H1 (cell line): ENCODE results near the gene NT5C1A. TPM values are rescaled to one million over a fixed set of nuclear protein-coding genes. Genes with fewer than 3 reads are reported as not detected.

Source experiments
- CTCF ChIA-PET: fragments of 300-600 bp; sonication (Branson Sonifier 250); formaldehyde crosslinking; loops from one replicate; lab custom pipeline; 2021; ENCODE audit not compliant: partially characterized antibody; lab: Charles Lee
- POLR2A ChIA-PET: fragments of 300-600 bp; sonication (Branson Sonifier 250); formaldehyde crosslinking; loops from one replicate; lab custom pipeline; 2021; ENCODE audit warnings: inconsistent platforms; ENCODE audit not compliant: partially characterized antibody; lab: Charles Lee
- DNase-seq, 2 experiments: peaks; one replicate each; pipeline versions ENCODE4 v3.0.0 to v3.0.0-alpha.2; 2010 to 2022; ENCODE audit warnings: low spot score in 2 of 2, low read depth in 1 of 2, mixed read lengths in 1 of 2
- FAIRE-seq: peaks from 2 replicates; lab custom pipeline; 2011; peaks lifted over from hg19 to GRCh38; lab: Jason Lieb, UNC
- H2AFZ ChIP-seq: 2 replicates; pipeline ENCODE4 v1.8.1; 2012; ENCODE audit warnings: low read length, inconsistent platforms
- H2AK5ac ChIP-seq: 2 replicates; pipeline ENCODE4 v1.6.1; 2013; ENCODE audit warnings: low read depth, low read length
- H2BK120ac ChIP-seq: replicated peaks from 2 replicates; pipeline ENCODE3; 2013; ENCODE audit warnings: low read depth, low read length, inconsistent platforms
- H2BK12ac ChIP-seq: 2 replicates; pipeline ENCODE4 v1.6.1; 2013; ENCODE audit warnings: low read depth, low read length
- H2BK15ac ChIP-seq: 2 replicates; pipeline ENCODE4 v1.6.1; 2013; ENCODE audit warnings: low read length
- H2BK20ac ChIP-seq: 2 replicates; pipeline ENCODE4 v1.6.1; 2013; ENCODE audit warnings: low read length
- H2BK5ac ChIP-seq: 2 replicates; pipeline ENCODE4 v1.6.1; 2013; ENCODE audit warnings: low read depth, low read length
- H3K14ac ChIP-seq: 2 replicates; pipeline ENCODE4 v1.6.1; 2013; ENCODE audit warnings: inconsistent platforms; ENCODE audit not compliant: insufficient read length
- H3K18ac ChIP-seq: 2 replicates; pipeline ENCODE4 v1.6.1; 2013; ENCODE audit warnings: low read length; ENCODE audit errors: extremely low read depth
- H3K23ac ChIP-seq: 2 replicates; pipeline ENCODE4 v1.6.1; 2013; ENCODE audit warnings: inconsistent platforms; ENCODE audit not compliant: insufficient read length
- H3K23me2 ChIP-seq: 2 replicates; pipeline ENCODE4 v1.6.1; 2013; ENCODE audit warnings: low read depth, low read length
- H3K27ac ChIP-seq: 2 replicates; pipeline ENCODE4 v1.6.1; 2011; ENCODE audit warnings: low read depth, low read length, inconsistent platforms
- H3K27me3 ChIP-seq, 4 experiments: replicated peaks in 1 of 4; 1 replicate in 1 of 4; 2 replicates in 3 of 4; pipeline versions ENCODE4 v1.6.1 to v1.8.1; 2011 to 2013; ENCODE audit warnings: low read length in 3 of 4, mild to moderate bottlenecking in 3 of 4, inconsistent platforms in 2 of 4, mixed read lengths in 2 of 4, moderate library complexity in 1 of 4; ENCODE audit not compliant: control insufficient read depth in 3 of 4, insufficient read depth in 3 of 4; ENCODE audit errors: extremely low read depth in 1 of 4
- H3K36me3 ChIP-seq, 4 experiments: 2 replicates each; pipeline versions ENCODE4 v1.6.1 to v1.8.1; 2011 to 2013; ENCODE audit warnings: mild to moderate bottlenecking in 4 of 4, low read length in 3 of 4, moderate library complexity in 2 of 4, control low read depth in 1 of 4, inconsistent platforms in 1 of 4; ENCODE audit not compliant: insufficient read depth in 4 of 4, control insufficient read depth in 2 of 4
- H3K4ac ChIP-seq: replicated peaks from 2 replicates; pipeline ENCODE3; 2013; ENCODE audit warnings: low read length, low read depth, mixed read lengths, inconsistent platforms; ENCODE audit not compliant: insufficient read length
- H3K4me1 ChIP-seq, 4 experiments: replicated peaks in 1 of 4; 1 replicate in 1 of 4; 2 replicates in 3 of 4; pipeline versions ENCODE4 v1.6.1 to v1.8.1; 2011 to 2013; ENCODE audit warnings: low read length in 3 of 4, inconsistent platforms in 2 of 4, mixed read lengths in 1 of 4; ENCODE audit not compliant: insufficient read depth in 4 of 4, control insufficient read depth in 3 of 4
- H3K4me2 ChIP-seq, 2 experiments: 2 replicates each; pipeline versions ENCODE4 v1.6.1 to v1.8.1; 2011 to 2013; ENCODE audit warnings: low read depth in 2 of 2, low read length in 2 of 2, control low read depth in 1 of 2, inconsistent platforms in 1 of 2, mild to moderate bottlenecking in 1 of 2; ENCODE audit not compliant: insufficient read depth in 1 of 2
- H3K4me3 ChIP-seq, 4 experiments: fragments of 200-600, 300-600 bp in 1 of 4; sonication (generic), shearing (Covaris generic), sonication (Bioruptor Twin) in 1 of 4; 2 replicates each; pipeline versions ENCODE4 v1.5.1 to v1.8.1; 2011 to 2016; ENCODE audit warnings: low read length in 4 of 4, low read depth in 3 of 4, control low read depth in 2 of 4, inconsistent platforms in 2 of 4, mild to moderate bottlenecking in 2 of 4, mixed read lengths in 1 of 4, moderate library complexity in 1 of 4; ENCODE audit not compliant: insufficient read depth in 2 of 4; ENCODE audit errors: extremely low read depth in 1 of 4
- H3K56ac ChIP-seq: replicated peaks from 2 replicates; pipeline ENCODE3; 2013; ENCODE audit warnings: low read depth, mild to moderate bottlenecking, mixed read lengths, low read length, inconsistent platforms; ENCODE audit not compliant: insufficient read length
- H3K79me1 ChIP-seq: 2 replicates; pipeline ENCODE4 v1.6.1; 2013; ENCODE audit warnings: low read depth, low read length, control low read depth
- H3K79me2 ChIP-seq, 2 experiments: 2 replicates each; pipeline versions ENCODE4 v1.6.1 to v1.8.1; 2012 to 2013; ENCODE audit warnings: low read length in 2 of 2, mild to moderate bottlenecking in 2 of 2, inconsistent platforms in 1 of 2; ENCODE audit not compliant: insufficient read depth in 2 of 2, control insufficient read depth in 1 of 2
- H3K9ac ChIP-seq, 4 experiments: replicated peaks in 1 of 4; 1 replicate in 1 of 4; 2 replicates in 3 of 4; pipeline versions ENCODE4 v1.6.1 to v1.8.1; 2011 to 2013; ENCODE audit warnings: low read depth in 3 of 4, low read length in 3 of 4, control low read depth in 2 of 4, mild to moderate bottlenecking in 2 of 4, moderate library complexity in 2 of 4, inconsistent platforms in 1 of 4; ENCODE audit errors: extremely low read depth in 1 of 4
- H3K9me3 ChIP-seq, 2 experiments: 2 replicates each; pipeline versions ENCODE4 v1.6.1 to v1.8.1; 2012 to 2013; ENCODE audit warnings: mild to moderate bottlenecking in 2 of 2, moderate library complexity in 2 of 2, control low read depth in 1 of 2, inconsistent platforms in 1 of 2, low read depth in 1 of 2, low read length in 1 of 2, mixed read lengths in 1 of 2; ENCODE audit not compliant: insufficient read depth in 2 of 2
- H4K20me1 ChIP-seq, 2 experiments: replicated peaks in 1 of 2; 2 replicates each; pipeline versions ENCODE3 to v1.8.1; 2011 to 2013; ENCODE audit warnings: inconsistent platforms in 2 of 2, low read length in 2 of 2, mild to moderate bottlenecking in 1 of 2; ENCODE audit not compliant: insufficient read depth in 2 of 2, control insufficient read depth in 1 of 2
- H4K5ac ChIP-seq: 2 replicates; pipeline ENCODE4 v1.6.1; 2013; ENCODE audit warnings: low read length, low read depth, mixed read lengths, inconsistent platforms; ENCODE audit not compliant: insufficient read length
- H4K8ac ChIP-seq: 2 replicates; pipeline ENCODE4 v1.8.0; 2013; ENCODE audit warnings: mild to moderate bottlenecking, moderate library complexity, low read length, inconsistent platforms; ENCODE audit not compliant: insufficient read depth; ENCODE audit errors: extremely low read depth
- H4K91ac ChIP-seq: replicated peaks from 2 replicates; pipeline ENCODE3; 2013; ENCODE audit warnings: low read length, mixed read lengths, inconsistent platforms; ENCODE audit not compliant: insufficient read length
- CTCF ChIP-seq, 3 experiments: IDR thresholded peaks; 1 replicate in 2 of 3; 2 replicates in 1 of 3; pipeline versions ENCODE4 v1.5.1 to v1.6.1; 2011; ENCODE audit warnings: low read length in 3 of 3, mild to moderate bottlenecking in 3 of 3, inconsistent platforms in 2 of 3, low read depth in 1 of 3, moderate library complexity in 1 of 3; ENCODE audit not compliant: insufficient read depth in 1 of 3; ENCODE audit errors: control extremely low read depth in 1 of 3
- EZH2 ChIP-seq: fragments of 200-600 bp; sonication (generic); IDR thresholded peaks from 2 replicates; pipeline ENCODE4 v1.7.1; 2012; ENCODE audit warnings: low read depth, mild to moderate bottlenecking, moderate library complexity, low read length, inconsistent platforms; ENCODE audit not compliant: severe bottlenecking
- RNF2 ChIP-seq: fragments of 200-900, 300-1000 bp; sonication (generic); IDR thresholded peaks from 2 replicates; pipeline ENCODE4 v1.7.1; 2016; ENCODE audit warnings: borderline replicate concordance, low read depth, mild to moderate bottlenecking, antibody characterized with exemption, low read length; ENCODE audit not compliant: poor library complexity, severe bottlenecking; ENCODE audit errors: missing control alignments
- WGBS, 2 experiments: shearing (Covaris generic) in 1 of 2; methylation state at CpG; one replicate each; pipeline versions ENCODE4 v1.1.6 to v1.1.7; 2013 to 2015; ENCODE audit warnings: low lambda C conversion rate in 2 of 2, mixed read lengths in 2 of 2, inconsistent platforms in 1 of 2, low coverage in 1 of 2, missing lambda C conversion rate in 1 of 2; ENCODE audit not compliant: insufficient replicate concordance in 2 of 2, insufficient coverage in 1 of 2, insufficient read length in 1 of 2; ENCODE audit errors: extremely low coverage in 1 of 2, missing lambda C conversion rate in 1 of 2; 5-methylcytosine and 5-hydroxymethylcytosine counted together
- polyA plus RNA-seq, 7 experiments: library from polyadenylated mRNA; depleted of rRNA in 3 of 7; stranded (reverse) in 5 of 7; unstranded in 2 of 7; fragments of >200 nt in 5 of 7; fragments of 200-250 nt in 2 of 7; gene quantifications; 1 replicate in 5 of 7; 2 replicates in 1 of 7; 4 replicates in 1 of 7; pipeline versions ENCODE4 v1.2.1 to v1.2.3, GENCODE V29; 2011 to 2013; ENCODE audit warnings: missing spikeins in 2 of 7, mixed read lengths in 2 of 7
- total RNA-seq: library from RNA; stranded (reverse); fragmentation: NEBNext Ultra II Directional; extraction: Animal tissue kit (Norgen Biotek cat#: 25700); gene quantifications from 2 replicates; pipeline ENCODE4 v1.2.1, GENCODE V29; 2021

The NT5C1A gene
- total and polyA plus RNA-seq, 2 of the 8 experiments (the other 6 are each of a cell fraction or from before 2014, with no cell fraction given): not detected

- Histone ChIP-seq H3K14ac (no peak overlapping the region), H3K4ac (no peak overlapping the region), H3K23me2 (no peaks in the 10 kb centered on the region; the same call in 1 of the 2 replicates), H3K4me2 (no peak overlapping the region), H2BK15ac (no peak overlapping the region), H3K23ac (no peak overlapping the region), H3K9ac (no peak overlapping the region), H2BK20ac (no peak overlapping the region), H2AFZ (no peak overlapping the region), H3K9me3 (no peaks in the 10 kb centered on the region), H3K27ac (no peak overlapping the region), H4K8ac (no peak overlapping the region), H4K20me1 (peaks cover 0 to 2% of the 10 kb centered on the region in 2 experiments), H2AK5ac (no peak overlapping the region), H3K27me3 (peaks cover 38 to 94% (median 68%) of the 10 kb centered on the region in 4 experiments), H3K4me1 (peaks cover 0 to 24% (median 9%) of the 10 kb centered on the region in 4 experiments; a peak in 5 of 7 replicates), H3K79me1 (no peaks in the 10 kb centered on the region), H3K4me3 (no peak overlapping the region), H3K79me2 (no peaks in the 10 kb centered on the region), H4K91ac (no peak overlapping the region), H2BK120ac (no peak overlapping the region), H2BK5ac (no peak overlapping the region), H3K18ac (no peak overlapping the region), H3K56ac (no peak overlapping the region), H2BK12ac (no peak overlapping the region), H3K36me3 (no peaks in the 10 kb centered on the region), H4K5ac (no peak overlapping the region)
- FAIRE-seq (no peak), DNase-seq (no peak)
- ChIA-PET POLR2A (interaction anchor here (0.6 kb wide), 1 partner anchor 105 kb away, joined by 4 read pairs; no protein-coding TSS in a partner anchor), CTCF (interaction anchor here (1.1 to 4.9 kb wide), 3 partner anchors 14 to 40 kb away, joined by 4 to 57 read pairs (median 20); partner anchors contain the start of gene NT5C1A)
- WGBS, 2 experiments: 94% methylated on average over 4 of the region's 4 CpGs; no CpG with 5 or more reads in 1 of the 2 experiments
- TF ChIP-seq RNF2 (no peak), CTCF (IDR thresholded peaks at IDR 0.05; ENCODE audit: control extremely low read depth in 1 of 3, insufficient read depth in 1 of 3, low read depth in 1 of 3, low read length in 3 of 3) (no peak), EZH2 (no peak)
These were observed 26.7 kb upstream of the NT5C1A start for GRCh38 chr1:39698568-39698967.
